ENCODE measurements around the gene CD151.

DNA sequence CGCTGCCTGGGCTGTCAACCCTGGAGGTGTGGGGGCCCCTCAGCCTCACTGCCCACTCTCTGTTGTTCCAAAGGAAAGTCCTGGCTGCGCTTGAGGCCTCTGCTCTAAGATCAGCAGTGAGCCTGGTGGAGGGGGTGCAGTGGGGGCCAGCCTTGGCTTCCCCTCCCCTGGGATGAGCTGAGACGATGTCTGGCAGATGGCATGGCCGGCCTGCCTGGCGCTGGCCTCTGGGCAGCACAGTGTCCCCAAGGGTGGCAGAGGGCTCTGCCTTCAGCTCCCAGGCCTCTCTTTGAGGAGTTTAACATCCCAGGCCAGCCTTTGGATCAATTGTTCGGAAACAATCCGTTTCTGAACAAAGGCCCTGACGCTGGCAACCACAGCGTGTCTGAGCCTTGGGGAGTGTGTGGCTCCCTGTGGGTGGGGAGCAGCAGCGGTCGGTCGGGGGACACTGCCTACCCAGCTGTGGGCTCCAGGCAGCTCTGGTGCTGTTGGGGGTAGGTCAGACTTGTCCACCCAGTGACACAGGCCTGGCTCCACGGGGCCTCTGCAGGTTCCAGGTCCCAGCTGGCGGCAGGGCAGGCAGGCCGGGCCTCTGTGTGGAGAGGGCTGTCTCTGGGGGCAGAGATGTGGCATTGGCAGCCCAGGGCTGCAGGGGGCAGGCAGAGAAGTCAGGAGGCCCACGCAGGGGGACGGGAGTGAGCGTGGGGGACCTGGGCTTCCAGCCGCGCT is 22.0 kb downstream of the CD151 start:
- TF ChIP-seq EP300 (IDR thresholded peaks at IDR 0.05) (no peak), POLR2AphosphoS5 (IDR thresholded peaks at IDR 0.05) (no peak), POLR2A (IDR thresholded peaks at IDR 0.05) (no peak)
- TF ChIP-seq, protein P1, sequence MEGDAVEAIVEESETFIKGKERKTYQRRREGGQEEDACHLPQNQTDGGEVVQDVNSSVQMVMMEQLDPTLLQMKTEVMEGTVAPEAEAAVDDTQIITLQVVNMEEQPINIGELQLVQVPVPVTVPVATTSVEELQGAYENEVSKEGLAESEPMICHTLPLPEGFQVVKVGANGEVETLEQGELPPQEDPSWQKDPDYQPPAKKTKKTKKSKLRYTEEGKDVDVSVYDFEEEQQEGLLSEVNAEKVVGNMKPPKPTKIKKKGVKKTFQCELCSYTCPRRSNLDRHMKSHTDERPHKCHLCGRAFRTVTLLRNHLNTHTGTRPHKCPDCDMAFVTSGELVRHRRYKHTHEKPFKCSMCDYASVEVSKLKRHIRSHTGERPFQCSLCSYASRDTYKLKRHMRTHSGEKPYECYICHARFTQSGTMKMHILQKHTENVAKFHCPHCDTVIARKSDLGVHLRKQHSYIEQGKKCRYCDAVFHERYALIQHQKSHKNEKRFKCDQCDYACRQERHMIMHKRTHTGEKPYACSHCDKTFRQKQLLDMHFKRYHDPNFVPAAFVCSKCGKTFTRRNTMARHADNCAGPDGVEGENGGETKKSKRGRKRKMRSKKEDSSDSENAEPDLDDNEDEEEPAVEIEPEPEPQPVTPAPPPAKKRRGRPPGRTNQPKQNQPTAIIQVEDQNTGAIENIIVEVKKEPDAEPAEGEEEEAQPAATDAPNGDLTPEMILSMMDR (IDR thresholded peaks at IDR 0.05), result no peak

Data from gastroesophageal sphincter (tissue), 3 donors.